ENCODE measurements around the gene NF1.
"Not testable (repeated sequence)": the region's sequence is repeated elsewhere in the genome, so short reads cannot be mapped to it uniquely, and the experiment has no call there.

NF1 gene

GRCh38 chr17:31379597-31380205, 284.9 kb downstream of the NF1 start:
- no peak overlapping the region for H3K4me3 ChIP-seq (ENCODE audit: low read length)
- no peak for DNase-seq
- no peak for TF ChIP-seq CTCF (IDR thresholded peaks at IDR 0.05; ENCODE audit: low read length)
- TF ChIP-seq EZH2 (optimal IDR thresholded peaks at IDR 0.05; ENCODE audit: low read depth, low read length): no peak
- no peak for TF ChIP-seq EZH2phosphoT487 (IDR thresholded peaks at IDR 0.05; ENCODE audit: low read length)
- H3K9ac ChIP-seq (ENCODE audit: low read length): no peak overlapping the region
- H2AFZ ChIP-seq (ENCODE audit: low read length): no peak overlapping the region
- no peaks in the 10 kb centered on the region for H3K36me3 ChIP-seq (replicated peaks; ENCODE audit: insufficient read depth, low read length)
- H3K4me2 ChIP-seq (ENCODE audit: low read depth, low read length): no peak overlapping the region
- H4K20me1 ChIP-seq (ENCODE audit: insufficient read depth, low read length): no peaks in the 10 kb centered on the region
- H3F3A ChIP-seq (ENCODE audit: insufficient read depth, low read length): no peaks in the 10 kb centered on the region
- no peaks in the 10 kb centered on the region for H3K79me2 ChIP-seq (ENCODE audit: low read length)
- H3K9me3 ChIP-seq (replicated peaks; ENCODE audit: insufficient read depth, low read length): no peaks in the 10 kb centered on the region
- no peaks in the 10 kb centered on the region for H3K27me3 ChIP-seq (replicated peaks; ENCODE audit: insufficient read depth, low read length)
- H3K4me1 ChIP-seq (ENCODE audit: low read length): no peaks in the 10 kb centered on the region
- H3K27ac ChIP-seq (ENCODE audit: low read length): no peak overlapping the region
- no peaks in the 10 kb centered on the region for H3K9me2 ChIP-seq (replicated peaks; ENCODE audit: insufficient read depth, low read length)

GRCh38 chr17:31381165-31381668, 286.4 kb downstream of the NF1 start:
- H2AFZ ChIP-seq (ENCODE audit: low read length): no peak overlapping the region
- H3K79me2 ChIP-seq (ENCODE audit: low read length): no peaks in the 10 kb centered on the region
- H3K9me2 ChIP-seq (replicated peaks; ENCODE audit: insufficient read depth, low read length): no peaks in the 10 kb centered on the region
- no peak overlapping the region for H3K9ac ChIP-seq (ENCODE audit: low read length)
- H3K9me3 ChIP-seq (replicated peaks; ENCODE audit: insufficient read depth, low read length): no peaks in the 10 kb centered on the region
- H3K27me3 ChIP-seq (replicated peaks; ENCODE audit: insufficient read depth, low read length): no peaks in the 10 kb centered on the region
- H3K4me3 ChIP-seq (ENCODE audit: low read length): no peak overlapping the region
- no peak for DNase-seq
- no peak overlapping the region for H3K4me2 ChIP-seq (ENCODE audit: low read depth, low read length)
- H3K27ac ChIP-seq (ENCODE audit: low read length): no peak overlapping the region
- no peaks in the 10 kb centered on the region for H3F3A ChIP-seq (ENCODE audit: insufficient read depth, low read length)
- no peaks in the 10 kb centered on the region for H3K36me3 ChIP-seq (replicated peaks; ENCODE audit: insufficient read depth, low read length)
- no peaks in the 10 kb centered on the region for H4K20me1 ChIP-seq (ENCODE audit: insufficient read depth, low read length)
- TF ChIP-seq EZH2 (optimal IDR thresholded peaks at IDR 0.05; ENCODE audit: low read depth, low read length) (no peak), CTCF (IDR thresholded peaks at IDR 0.05; ENCODE audit: low read length) (no peak), EZH2phosphoT487 (IDR thresholded peaks at IDR 0.05; ENCODE audit: low read length) (no peak)
- no peaks in the 10 kb centered on the region for H3K4me1 ChIP-seq (ENCODE audit: low read length)

- not testable (repeated sequence) for H3K4me2 ChIP-seq (ENCODE audit: low read depth, low read length); H3F3A ChIP-seq (ENCODE audit: insufficient read depth, low read length)
These were observed 288.0 kb downstream of the NF1 start for GRCh38 chr17:31382668-31383275.

GRCh38 chr17:31383488-31383887, 288.7 kb downstream of the NF1 start:
- H3K4me2 ChIP-seq (ENCODE audit: low read depth, low read length); H2AFZ ChIP-seq (ENCODE audit: low read length); H3K79me2 ChIP-seq (ENCODE audit: low read length); H3K9ac ChIP-seq (ENCODE audit: low read length); H3K4me1 ChIP-seq (ENCODE audit: low read length); H3K27me3 ChIP-seq (replicated peaks; ENCODE audit: insufficient read depth, low read length); H3K27ac ChIP-seq (ENCODE audit: low read length); H3K9me3 ChIP-seq (replicated peaks; ENCODE audit: insufficient read depth, low read length); H3K9me2 ChIP-seq (replicated peaks; ENCODE audit: insufficient read depth, low read length); H3K4me3 ChIP-seq (ENCODE audit: low read length); H4K20me1 ChIP-seq (ENCODE audit: insufficient read depth, low read length); DNase-seq; H3F3A ChIP-seq (ENCODE audit: insufficient read depth, low read length); H3K36me3 ChIP-seq (replicated peaks; ENCODE audit: insufficient read depth, low read length): not testable (repeated sequence)

More at GRCh38 chr17:31382668-31383275, 288.0 kb downstream of the NF1 start:
- DNase-seq; H3K27ac ChIP-seq (ENCODE audit: low read length); H3K9ac ChIP-seq (ENCODE audit: low read length); H3K4me3 ChIP-seq (ENCODE audit: low read length); H3K4me1 ChIP-seq (ENCODE audit: low read length); H3K9me3 ChIP-seq (replicated peaks; ENCODE audit: insufficient read depth, low read length); H3K9me2 ChIP-seq (replicated peaks; ENCODE audit: insufficient read depth, low read length); H4K20me1 ChIP-seq (ENCODE audit: insufficient read depth, low read length); H2AFZ ChIP-seq (ENCODE audit: low read length); H3K36me3 ChIP-seq (replicated peaks; ENCODE audit: insufficient read depth, low read length); H3K79me2 ChIP-seq (ENCODE audit: low read length); H3K27me3 ChIP-seq (replicated peaks; ENCODE audit: insufficient read depth, low read length): not testable (repeated sequence)
